Measurements from ENCODE around the gene CCKAR. TPM values are rescaled to one million over a fixed set of nuclear protein-coding genes. Genes with fewer than 3 reads are reported as not detected.

CCKAR gene
- total RNA-seq, 1 donor from 2014 or later, result 13.7 TPM

DNA sequence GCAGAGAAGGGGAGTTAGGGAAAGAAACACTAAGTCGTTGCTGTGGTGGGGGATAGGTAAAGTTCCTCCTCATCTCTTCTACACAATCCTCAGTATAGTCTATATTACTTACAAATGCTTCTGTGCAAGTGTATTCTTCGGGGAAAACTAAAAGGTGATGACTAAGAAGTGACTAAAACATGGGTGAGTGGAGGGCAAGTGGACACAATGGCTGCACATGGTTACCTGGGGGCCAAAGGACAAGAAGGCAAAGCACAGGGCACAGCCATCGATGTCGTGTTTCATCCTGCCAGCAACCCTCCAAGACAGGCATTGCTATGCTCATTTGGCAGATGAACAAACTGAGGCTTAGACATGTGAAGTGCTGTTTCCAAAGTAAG is 35.5 kb upstream of the CCKAR start:
- H3K27ac Mint-ChIP-seq, result no peak overlapping the region
- no peak overlapping the region for H3K4me3 Mint-ChIP-seq

DNA sequence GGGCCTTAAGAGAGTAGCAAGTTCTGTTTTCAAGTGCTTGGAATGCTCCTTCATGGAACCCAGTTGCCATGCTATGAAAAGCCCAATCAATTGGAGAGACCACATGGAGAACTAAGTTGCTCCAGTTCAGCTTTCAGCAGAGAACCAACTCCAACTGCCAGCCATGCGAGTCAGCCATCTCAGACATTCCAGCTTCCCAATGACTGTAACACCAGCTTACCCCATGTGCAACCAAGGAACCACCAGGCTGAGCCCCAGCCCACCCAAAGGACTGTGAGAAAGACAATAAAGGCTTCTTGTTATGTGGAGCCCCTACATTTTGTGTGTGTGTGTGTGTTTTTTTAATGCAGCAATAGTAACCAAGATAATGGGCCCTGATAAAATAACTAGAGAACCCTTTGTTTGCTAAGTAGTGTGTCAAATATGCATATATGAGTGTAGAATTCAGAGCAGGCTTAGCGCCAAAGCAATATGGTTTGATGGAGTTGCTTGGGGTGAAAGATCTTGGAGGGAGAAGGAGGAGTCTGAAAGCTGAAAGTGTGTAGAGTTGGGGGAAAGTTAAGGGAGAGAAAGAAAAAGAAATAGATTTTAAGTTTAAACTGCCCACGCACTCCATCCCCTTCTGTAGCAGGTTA is 35.0 kb upstream of the CCKAR start:
- Mint-ChIP-seq H3K9me3 (no peaks in the 10 kb centered on the region), H3K27me3 (no peaks in the 10 kb centered on the region), H3K36me3 (no peaks in the 10 kb centered on the region), H3K4me3 (no peak overlapping the region), H3K4me1 (ENCODE audit: unreplicated experiment) (no peaks in the 10 kb centered on the region), H3K27ac (no peak overlapping the region)
- no peak for DNase-seq (ENCODE audit: extremely low spot score, unreplicated experiment)
- TF ChIP-seq, protein P1, sequence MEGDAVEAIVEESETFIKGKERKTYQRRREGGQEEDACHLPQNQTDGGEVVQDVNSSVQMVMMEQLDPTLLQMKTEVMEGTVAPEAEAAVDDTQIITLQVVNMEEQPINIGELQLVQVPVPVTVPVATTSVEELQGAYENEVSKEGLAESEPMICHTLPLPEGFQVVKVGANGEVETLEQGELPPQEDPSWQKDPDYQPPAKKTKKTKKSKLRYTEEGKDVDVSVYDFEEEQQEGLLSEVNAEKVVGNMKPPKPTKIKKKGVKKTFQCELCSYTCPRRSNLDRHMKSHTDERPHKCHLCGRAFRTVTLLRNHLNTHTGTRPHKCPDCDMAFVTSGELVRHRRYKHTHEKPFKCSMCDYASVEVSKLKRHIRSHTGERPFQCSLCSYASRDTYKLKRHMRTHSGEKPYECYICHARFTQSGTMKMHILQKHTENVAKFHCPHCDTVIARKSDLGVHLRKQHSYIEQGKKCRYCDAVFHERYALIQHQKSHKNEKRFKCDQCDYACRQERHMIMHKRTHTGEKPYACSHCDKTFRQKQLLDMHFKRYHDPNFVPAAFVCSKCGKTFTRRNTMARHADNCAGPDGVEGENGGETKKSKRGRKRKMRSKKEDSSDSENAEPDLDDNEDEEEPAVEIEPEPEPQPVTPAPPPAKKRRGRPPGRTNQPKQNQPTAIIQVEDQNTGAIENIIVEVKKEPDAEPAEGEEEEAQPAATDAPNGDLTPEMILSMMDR (conservative IDR thresholded peaks at IDR 0.05), result no peak

More for the DNA sequence above, 35.5 kb upstream of the CCKAR start:
- no peaks in the 10 kb centered on the region for H3K36me3 Mint-ChIP-seq
- TF ChIP-seq, protein P1 (conservative IDR thresholded peaks at IDR 0.05), result no peak
- no peak for DNase-seq (ENCODE audit: extremely low spot score, unreplicated experiment)
- no peaks in the 10 kb centered on the region for H3K9me3 Mint-ChIP-seq
- no peaks in the 10 kb centered on the region for H3K27me3 Mint-ChIP-seq
- no peaks in the 10 kb centered on the region for H3K4me1 Mint-ChIP-seq (ENCODE audit: unreplicated experiment)

DNA sequence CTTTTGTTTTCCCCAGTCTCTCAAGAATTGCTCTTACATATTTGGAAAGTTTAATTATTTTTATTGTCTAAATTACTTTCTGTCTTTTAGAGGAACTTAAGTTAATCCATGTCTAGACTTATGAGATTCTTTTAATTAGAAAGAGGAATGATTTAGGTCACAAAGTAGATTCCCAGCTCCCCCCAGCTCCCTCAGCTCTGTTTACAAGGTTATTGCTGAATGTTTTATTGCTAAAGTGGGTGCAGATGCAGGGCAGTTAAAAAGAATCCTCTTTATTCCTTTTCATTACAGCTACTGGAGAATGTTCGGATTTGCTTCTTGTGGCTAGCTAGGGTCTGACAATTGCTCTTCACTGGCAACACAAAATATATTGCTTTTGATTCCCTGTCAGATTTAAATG is 33.7 kb upstream of the CCKAR start:
- no peak for DNase-seq (ENCODE audit: extremely low spot score, unreplicated experiment)
- no peak overlapping the region for H3K4me3 Mint-ChIP-seq
- no peaks in the 10 kb centered on the region for H3K27me3 Mint-ChIP-seq
- H3K27ac Mint-ChIP-seq, result no peak overlapping the region
- TF ChIP-seq, protein P1 (conservative IDR thresholded peaks at IDR 0.05), result no peak
- H3K36me3 Mint-ChIP-seq, result no peaks in the 10 kb centered on the region
- no peaks in the 10 kb centered on the region for H3K9me3 Mint-ChIP-seq
- H3K4me1 Mint-ChIP-seq (ENCODE audit: unreplicated experiment), result no peaks in the 10 kb centered on the region

DNA sequence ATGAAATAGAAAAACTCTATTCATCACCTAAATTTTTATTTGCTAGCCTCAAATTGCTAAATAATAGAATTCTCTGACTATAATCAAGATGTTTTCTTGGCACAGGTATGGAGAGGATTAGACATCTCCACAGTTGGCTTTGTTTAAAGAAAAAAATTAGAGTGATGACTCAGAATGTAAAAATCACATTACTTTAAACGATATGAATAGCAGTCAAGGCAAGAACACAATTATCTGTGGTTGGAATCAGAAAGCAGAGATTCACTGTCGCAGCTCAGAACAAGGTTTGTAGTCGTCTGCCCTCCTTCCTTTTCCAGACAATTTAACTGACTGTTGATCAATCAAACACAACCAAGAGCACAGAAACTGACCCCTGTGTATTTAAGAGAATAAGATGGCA is 32.2 kb upstream of the CCKAR start:
- Mint-ChIP-seq H3K36me3 (no peaks in the 10 kb centered on the region), H3K27me3 (no peaks in the 10 kb centered on the region)

DNA sequence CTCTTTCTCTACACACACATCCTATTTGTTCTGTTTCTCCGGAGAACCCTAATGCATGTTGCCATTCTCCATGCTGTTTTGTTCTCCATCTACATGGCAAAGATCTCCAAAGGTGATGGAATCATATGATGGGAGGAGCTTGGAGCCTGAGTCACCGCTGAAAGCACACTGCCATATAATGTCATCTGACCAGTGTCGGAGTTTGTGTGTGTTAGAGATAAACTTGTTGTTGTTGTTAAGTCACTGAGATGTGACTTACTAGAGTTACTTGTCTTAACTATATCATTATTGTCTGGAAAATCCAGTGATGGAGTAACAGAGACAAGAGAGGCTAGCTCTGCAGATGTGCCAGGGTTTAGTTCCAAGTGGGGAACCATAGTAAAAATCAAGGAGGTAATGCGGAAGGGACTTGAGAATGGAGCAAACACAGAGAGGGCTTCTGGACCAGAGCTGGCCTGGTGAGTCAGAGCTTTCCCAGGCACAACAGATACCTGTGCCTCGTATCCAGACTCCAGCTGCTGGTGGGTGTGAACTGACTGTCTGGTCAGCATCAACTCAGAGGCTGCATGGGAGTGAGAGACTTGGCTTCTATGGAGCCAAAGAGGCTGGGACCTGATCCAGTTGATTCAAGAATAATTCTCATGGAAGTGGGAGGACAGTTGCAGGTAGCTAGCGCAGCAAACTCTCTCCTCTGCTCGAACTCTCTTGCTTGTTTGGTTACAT is 30.6 kb upstream of the CCKAR start:
- Mint-ChIP-seq H3K27ac (no peak overlapping the region), H3K4me1 (ENCODE audit: unreplicated experiment) (no peaks in the 10 kb centered on the region), H3K4me3 (no peak overlapping the region)

More for the DNA sequence above, 32.2 kb upstream of the CCKAR start:
- Mint-ChIP-seq H3K9me3 (no peaks in the 10 kb centered on the region), H3K4me3 (no peak overlapping the region), H3K27ac (no peak overlapping the region), H3K4me1 (ENCODE audit: unreplicated experiment) (no peaks in the 10 kb centered on the region)
- TF ChIP-seq, protein P1 (conservative IDR thresholded peaks at IDR 0.05), result no peak
- no peak for DNase-seq (ENCODE audit: extremely low spot score, unreplicated experiment)

More for the DNA sequence above, 30.6 kb upstream of the CCKAR start:
- no peaks in the 10 kb centered on the region for H3K27me3 Mint-ChIP-seq
- TF ChIP-seq, protein P1 (conservative IDR thresholded peaks at IDR 0.05), result no peak
- no peaks in the 10 kb centered on the region for H3K36me3 Mint-ChIP-seq
- DNase-seq (ENCODE audit: extremely low spot score, unreplicated experiment), result no peak
- no peaks in the 10 kb centered on the region for H3K9me3 Mint-ChIP-seq
